Gastrocnemius medialis (tissue), 4 donors: Measurements from ENCODE around the gene ARSB.

Experiments used
- CTCF ChIP-seq, 5 experiments: fragments of 450-650 bp in 3 of 5; fragments of 200-600 bp in 2 of 5; sonication (generic) in 2 of 5; IDR thresholded peaks in 4 of 5; conservative IDR thresholded peaks in 1 of 5; 1 replicate in 4 of 5; 2 replicates in 1 of 5; pipeline ENCODE4 v1.5.1; 2016 to 2019; ENCODE audit warnings: antibody characterized with exemption in 5 of 5, mild to moderate bottlenecking in 3 of 5, moderate library complexity in 3 of 5
- POLR2A ChIP-seq, 2 donors: fragments of 450-650 bp; IDR thresholded peaks; one replicate each; pipeline ENCODE4 v1.6.1; 2017; ENCODE audit warnings: antibody characterized with exemption in 2 of 2, mild to moderate bottlenecking in 2 of 2, moderate library complexity in 2 of 2

- TF ChIP-seq CTCF (IDR thresholded peaks at IDR 0.05 in 4 of 5, conservative IDR thresholded peaks at IDR 0.05 in 1 of 5) = no peak
- TF ChIP-seq POLR2A (IDR thresholded peaks at IDR 0.05) = no peak
These were observed 96.3 kb downstream of the ARSB start for GRCh38 chr5:78888580-78889368.
